Testis (tissue), 3 donors: ENCODE results near the gene POLDIP2. TPM values are rescaled to one million over a fixed set of nuclear protein-coding genes. Genes with fewer than 3 reads are reported as not detected.

Experiments used
- DNase-seq: peaks from one replicate; pipeline ENCODE4 v3.0.0-alpha.2; 2019
- H3K27ac ChIP-seq, 2 donors: fragments of 200-600 bp; sonication (generic); one replicate each; pipeline ENCODE4 v1.5.1; 2019
- H3K27me3 ChIP-seq: fragments of 200-600 bp; sonication (generic); one replicate; pipeline ENCODE4 v1.5.1; 2019
- H3K36me3 ChIP-seq: fragments of 200-600 bp; sonication (generic); one replicate; pipeline ENCODE4 v1.5.1; 2017; ENCODE audit warnings: low read depth; ENCODE audit errors: missing control alignments
- H3K4me1 ChIP-seq: fragments of 200-600 bp; sonication (generic); one replicate; pipeline ENCODE4 v1.5.1; 2019
- H3K4me3 ChIP-seq, 2 donors: fragments of 200-600 bp; sonication (generic); one replicate each; pipeline ENCODE4 v1.5.1; 2017 to 2019
- H3K9me3 ChIP-seq: fragments of 200-600 bp; sonication (generic); one replicate; pipeline ENCODE4 v1.5.1; 2017
- CTCF ChIP-seq, 3 experiments: fragments of 450-650 bp in 2 of 3; fragments of 200-600 bp in 1 of 3; sonication (generic) in 1 of 3; IDR thresholded peaks; one replicate each; pipeline ENCODE4 v1.5.1; 2016 to 2019; ENCODE audit warnings: antibody characterized with exemption in 3 of 3, mild to moderate bottlenecking in 2 of 3, moderate library complexity in 1 of 3
- POLR2A ChIP-seq: fragments of 450-650 bp; IDR thresholded peaks from one replicate; pipeline ENCODE4 v1.6.1; 2017; ENCODE audit warnings: antibody characterized with exemption, mild to moderate bottlenecking, moderate library complexity
- whole genome bisulfite sequencing, 2 donors: methylation state at CpG; one replicate each; pipeline ENCODE4 v1.1.5; 2018; 5-methylcytosine and 5-hydroxymethylcytosine counted together
- intact Hi-C: fragments of 100-400 bp; cut with DNase I; formaldehyde crosslinking; loops from one replicate; pipeline ENCODE4 v1.15.1; 2023; ENCODE audit warnings: low total_unique reads
- polyA plus RNA-seq: library from polyadenylated mRNA; stranded (reverse); fragments of 350-450 nt; fragmentation: Illumina TruSeq; extraction: RNeasy Lipid Tissue Mini Kit (QIAGEN cat#74804); gene quantifications from one replicate; pipeline ENCODE4 v1.2.3, GENCODE V29; 2014; ENCODE audit warnings: low read depth, low replicate concordance; ENCODE audit not compliant: insufficient read depth
- total RNA-seq, 2 donors: library from RNA; depleted of rRNA; stranded (reverse); fragments of >200 nt; gene quantifications; one replicate each; pipeline ENCODE4 v1.2.3, GENCODE V29; 2016

Gene POLDIP2
- total and polyA plus RNA-seq, 3 donors from 2014 or later = 139 to 154 (median 143) TPM

- no peak for DNase-seq
- Histone ChIP-seq H3K36me3 (no peaks in the 10 kb centered on the region), H3K27me3 (no peaks in the 10 kb centered on the region), H3K4me1 (no peaks in the 10 kb centered on the region), H3K4me3 (no peak overlapping the region), H3K9me3 (no peaks in the 10 kb centered on the region), H3K27ac (no peak overlapping the region)
- TF ChIP-seq POLR2A = no peak
- TF ChIP-seq CTCF (IDR thresholded peaks at IDR 0.05) = no peak
- 53 to 56% methylated on average over 5 to 6 of the region's 6 CpGs for WGBS, 2 donors
- intact Hi-C loops = no loop called here
These were observed 41.1 kb upstream of the POLDIP2 start for GRCh38 chr17:28398280-28398981.

GRCh38 chr17:28397687-28398279 is 40.5 kb upstream of the POLDIP2 start:
- WGBS, 2 donors = 65 to 74% methylated on average over 4 to 7 of the region's 7 CpGs
- no peaks in the 10 kb centered on the region for H3K4me1 ChIP-seq
- intact Hi-C loops = no loop called here
- DNase-seq = no peak
- H3K36me3 ChIP-seq = no peaks in the 10 kb centered on the region
- no peaks in the 10 kb centered on the region for H3K27me3 ChIP-seq
- H3K9me3 ChIP-seq = no peaks in the 10 kb centered on the region
- H3K4me3 ChIP-seq = no peak overlapping the region
- no peak for TF ChIP-seq CTCF (IDR thresholded peaks at IDR 0.05)
- no peak for TF ChIP-seq POLR2A
- H3K27ac ChIP-seq = no peak overlapping the region

GRCh38 chr17:28397275-28397674 is 39.9 kb upstream of the POLDIP2 start:
- no peak for DNase-seq
- H3K27me3 ChIP-seq = no peaks in the 10 kb centered on the region
- 96 to 97% methylated on average over 3 of the region's 3 CpGs for WGBS, 2 donors
- TF ChIP-seq POLR2A = no peak
- TF ChIP-seq CTCF (IDR thresholded peaks at IDR 0.05) = no peak
- no peak overlapping the region for H3K4me3 ChIP-seq
- intact Hi-C loops = no loop called here
- no peak overlapping the region for H3K27ac ChIP-seq
- H3K36me3 ChIP-seq = no peaks in the 10 kb centered on the region
- no peaks in the 10 kb centered on the region for H3K9me3 ChIP-seq
- no peaks in the 10 kb centered on the region for H3K4me1 ChIP-seq

- no peak overlapping the region for H3K27ac ChIP-seq
- DNase-seq = no peak
- no peaks in the 10 kb centered on the region for H3K36me3 ChIP-seq
- H3K4me1 ChIP-seq = no peaks in the 10 kb centered on the region
- no peaks in the 10 kb centered on the region for H3K9me3 ChIP-seq
- intact Hi-C loops = no loop called here
- no peaks in the 10 kb centered on the region for H3K27me3 ChIP-seq
- WGBS, 2 donors = 75% methylated on average over 6 of the region's 6 CpGs; no CpG with 5 or more reads in 1 of the 2 donors
- H3K4me3 ChIP-seq = no peak overlapping the region
- TF ChIP-seq POLR2A (no peak), CTCF (IDR thresholded peaks at IDR 0.05) (no peak)
These were observed 39.4 kb upstream of the POLDIP2 start for GRCh38 chr17:28396635-28397239.
